NCI-H1048 (cell line): Measurements from ENCODE around the gene GOLM1.
"Not testable (repeated sequence)": the region's sequence is repeated elsewhere in the genome, so short reads cannot be mapped to it uniquely, and the experiment has no call there.

ENCODE experiments used
- DNase-seq: peaks from one replicate; lab custom pipeline; 2025; lab: John Stamatoyannopoulos, UW

Gene GOLM1, protein sequence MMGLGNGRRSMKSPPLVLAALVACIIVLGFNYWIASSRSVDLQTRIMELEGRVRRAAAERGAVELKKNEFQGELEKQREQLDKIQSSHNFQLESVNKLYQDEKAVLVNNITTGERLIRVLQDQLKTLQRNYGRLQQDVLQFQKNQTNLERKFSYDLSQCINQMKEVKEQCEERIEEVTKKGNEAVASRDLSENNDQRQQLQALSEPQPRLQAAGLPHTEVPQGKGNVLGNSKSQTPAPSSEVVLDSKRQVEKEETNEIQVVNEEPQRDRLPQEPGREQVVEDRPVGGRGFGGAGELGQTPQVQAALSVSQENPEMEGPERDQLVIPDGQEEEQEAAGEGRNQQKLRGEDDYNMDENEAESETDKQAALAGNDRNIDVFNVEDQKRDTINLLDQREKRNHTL

DNA sequence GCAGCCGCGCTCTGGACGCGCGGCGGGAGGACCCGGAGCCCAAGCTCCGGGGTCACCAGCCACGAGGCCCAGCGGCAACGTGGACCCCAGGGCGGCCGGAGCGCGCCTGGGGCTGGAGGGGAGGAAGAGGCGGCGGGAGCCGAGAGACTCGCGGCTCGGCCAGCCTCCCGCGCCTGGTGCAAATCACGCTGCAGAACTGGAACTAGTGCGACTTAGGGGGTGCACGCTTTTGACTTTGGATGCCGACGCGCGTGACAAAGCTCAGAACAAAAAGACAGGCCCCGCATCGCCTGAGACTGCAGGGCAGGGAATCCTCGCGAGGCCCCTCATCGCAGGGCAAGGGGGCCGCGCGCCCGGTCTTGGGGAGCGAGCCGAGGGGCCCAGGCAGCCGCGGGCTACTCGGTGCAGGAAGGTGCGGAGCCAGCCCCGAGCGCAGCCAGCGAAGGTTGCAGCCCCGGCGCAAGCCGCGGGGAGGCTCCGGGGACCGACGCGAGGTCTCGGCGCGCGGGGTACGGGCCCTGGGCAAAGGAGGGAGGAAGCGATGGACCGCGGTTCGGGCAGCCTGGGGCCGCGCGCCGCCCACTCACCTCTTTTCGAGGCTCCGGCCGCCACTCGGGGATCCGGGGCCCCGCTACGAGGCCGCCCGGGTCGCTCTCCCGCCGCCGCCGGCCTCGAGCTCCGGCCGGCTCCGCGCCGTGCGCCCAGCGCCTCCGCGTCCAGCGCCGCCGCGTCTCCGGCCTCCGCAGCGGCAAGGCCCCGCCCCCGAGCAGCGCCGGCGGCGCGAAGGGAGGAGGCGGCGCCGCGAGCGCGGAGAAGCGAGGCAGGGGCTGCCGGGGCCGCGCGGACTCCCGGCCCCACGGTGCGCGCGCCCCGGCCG, at the start of gene GOLM1:
Gene GOLM1 (minus strand): TSS at position 735 of the 877 bp plus-strand sequence. CDS start 20,238 bp downstream, outside the sequence.
- no peak for DNase-seq

DNA sequence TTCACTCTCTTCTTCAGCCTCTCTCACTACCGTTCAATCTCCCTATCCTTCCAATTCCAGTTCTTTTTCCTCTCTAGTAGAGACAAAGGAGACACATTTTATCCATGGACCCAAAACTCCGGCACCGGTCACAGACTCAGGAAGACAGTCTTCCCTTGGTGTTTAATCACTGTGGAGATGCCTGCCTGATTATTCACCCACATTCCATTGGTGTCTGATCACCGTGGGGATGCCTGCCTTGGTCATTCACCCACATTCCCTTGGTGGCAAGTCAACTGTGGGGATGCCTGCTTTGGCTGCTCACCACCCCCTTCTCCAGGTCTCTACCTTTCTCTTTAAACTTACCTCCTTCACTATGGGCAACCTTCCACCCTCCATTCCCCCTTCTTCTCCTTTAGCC, 47.3 kb upstream of the GOLM1 start:
- not testable (repeated sequence) for DNase-seq

DNA sequence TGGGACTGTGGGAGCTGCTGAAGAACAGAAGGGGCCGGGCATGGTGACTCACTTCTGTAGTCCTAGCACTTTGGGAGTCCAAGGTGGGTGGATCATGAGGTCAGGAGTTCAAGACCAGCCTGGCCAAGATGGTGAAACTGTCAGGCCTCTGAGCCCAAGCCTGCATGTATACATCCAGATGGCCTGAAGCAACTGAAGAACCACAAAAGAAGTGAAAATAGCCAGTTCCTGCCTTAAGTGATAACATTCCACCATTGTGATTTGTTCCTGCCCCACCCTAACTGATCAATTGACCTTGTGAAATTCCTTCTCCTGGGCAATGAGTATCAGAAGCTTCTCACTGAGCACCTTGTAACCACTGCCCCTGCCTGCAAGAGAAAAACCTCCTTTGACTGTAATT, 46.6 kb upstream of the GOLM1 start:
- not testable (repeated sequence) for DNase-seq

DNA sequence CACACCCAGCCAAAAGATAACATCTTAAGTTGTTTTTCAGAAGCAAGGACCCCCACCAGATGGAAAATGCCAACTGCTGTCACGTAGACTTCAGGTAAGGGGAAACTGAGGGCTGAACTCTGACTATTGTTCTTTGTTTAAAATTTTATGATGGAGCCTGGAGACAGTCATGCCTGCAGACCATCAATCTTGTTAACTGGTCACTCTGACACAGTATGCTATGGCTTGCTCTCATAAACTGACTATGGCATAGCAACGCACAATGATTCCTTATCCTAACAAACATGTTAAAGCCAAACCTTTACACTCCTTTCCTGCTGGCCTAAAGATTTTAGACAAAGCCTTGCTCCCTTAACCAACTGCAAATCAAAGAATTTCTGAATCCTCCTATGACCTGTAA, 43.6 kb upstream of the GOLM1 start:
- DNase-seq = no peak

DNA sequence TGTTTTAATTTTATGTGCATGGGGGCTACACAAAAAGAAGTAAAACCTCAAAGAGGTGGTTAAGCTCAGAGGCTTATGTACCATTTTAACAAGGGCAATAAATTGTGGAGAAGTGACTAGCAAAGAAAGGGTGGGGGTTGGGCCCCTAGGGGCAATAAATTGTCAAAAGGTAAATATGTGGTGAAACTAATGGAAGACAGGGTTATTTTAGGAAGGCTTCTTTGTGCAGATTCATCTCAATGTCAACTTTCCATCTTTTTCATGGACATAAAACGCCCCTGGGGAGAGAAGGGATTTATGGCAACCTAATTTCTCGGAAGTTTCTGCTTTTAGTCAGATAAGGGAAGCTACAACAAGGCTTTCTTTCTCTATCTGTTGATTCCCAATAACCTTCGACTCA, 42.5 kb upstream of the GOLM1 start:
- DNase-seq = no peak

DNA sequence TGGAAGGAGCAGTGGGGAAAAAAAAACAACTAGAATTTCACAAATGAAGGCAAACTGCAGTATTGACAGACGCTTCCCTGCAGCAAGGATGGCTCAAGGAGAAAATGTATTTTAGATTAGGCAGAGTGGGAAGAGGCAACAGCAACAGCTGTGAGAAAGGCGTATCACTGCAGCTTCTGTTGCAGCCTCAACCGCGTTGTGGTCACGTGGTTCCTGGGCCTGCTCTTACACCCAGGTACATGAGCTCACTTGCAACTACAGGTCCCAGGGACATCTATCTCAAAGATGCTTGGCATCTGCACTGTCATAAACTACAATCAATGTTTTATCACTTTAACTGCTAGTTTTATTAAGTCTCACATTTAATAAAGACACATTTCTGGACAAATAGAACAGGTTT, 36.0 kb upstream of the GOLM1 start:
- DNase-seq = no peak

DNA sequence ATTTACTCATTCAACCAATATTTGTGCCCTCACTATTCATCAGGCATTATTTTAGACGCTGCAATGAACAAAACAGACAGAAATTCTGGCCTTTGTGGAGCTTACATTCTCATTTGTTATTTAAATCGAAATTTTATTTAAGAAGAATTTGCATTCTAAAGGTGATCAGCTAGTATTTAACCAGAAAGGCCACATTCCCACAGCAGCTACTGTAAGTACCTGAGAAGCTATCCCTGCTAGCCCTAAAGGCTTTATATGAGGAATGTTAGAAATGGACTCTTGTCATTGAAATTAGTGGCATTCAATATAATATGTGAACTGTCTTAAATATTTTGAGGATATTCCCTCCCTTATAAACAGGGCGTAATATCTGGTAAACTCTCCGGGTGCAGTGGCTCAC, 35.0 kb upstream of the GOLM1 start:
- no peak for DNase-seq

DNA sequence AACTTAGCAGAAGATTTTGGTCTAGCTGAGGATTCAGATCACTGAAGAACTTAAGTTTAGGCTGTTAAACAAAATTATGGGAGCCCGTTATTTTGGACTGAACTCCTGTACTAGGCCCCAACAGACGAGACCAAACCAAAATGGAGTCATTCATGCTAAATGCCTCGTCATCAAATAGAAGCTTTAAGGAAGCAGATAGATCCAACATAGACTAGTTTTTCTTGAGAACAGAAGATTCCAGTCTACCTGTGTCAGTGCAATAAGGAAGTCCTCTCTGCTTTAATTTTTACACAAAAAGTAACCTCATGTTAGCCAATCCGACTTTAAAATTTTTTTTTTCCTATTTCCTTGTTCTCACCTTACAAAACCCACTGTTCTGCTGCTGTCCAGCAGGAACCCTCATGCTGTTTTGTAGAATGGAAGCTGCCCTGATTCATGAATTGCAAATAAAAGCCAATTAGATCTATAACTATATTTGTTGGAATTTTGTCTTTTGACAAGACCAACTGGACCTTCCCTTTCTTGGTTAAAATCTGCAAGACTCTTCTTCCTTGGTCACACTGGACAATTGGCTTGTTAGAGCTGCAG, 29.0 kb upstream of the GOLM1 start:
- no peak for DNase-seq

DNA sequence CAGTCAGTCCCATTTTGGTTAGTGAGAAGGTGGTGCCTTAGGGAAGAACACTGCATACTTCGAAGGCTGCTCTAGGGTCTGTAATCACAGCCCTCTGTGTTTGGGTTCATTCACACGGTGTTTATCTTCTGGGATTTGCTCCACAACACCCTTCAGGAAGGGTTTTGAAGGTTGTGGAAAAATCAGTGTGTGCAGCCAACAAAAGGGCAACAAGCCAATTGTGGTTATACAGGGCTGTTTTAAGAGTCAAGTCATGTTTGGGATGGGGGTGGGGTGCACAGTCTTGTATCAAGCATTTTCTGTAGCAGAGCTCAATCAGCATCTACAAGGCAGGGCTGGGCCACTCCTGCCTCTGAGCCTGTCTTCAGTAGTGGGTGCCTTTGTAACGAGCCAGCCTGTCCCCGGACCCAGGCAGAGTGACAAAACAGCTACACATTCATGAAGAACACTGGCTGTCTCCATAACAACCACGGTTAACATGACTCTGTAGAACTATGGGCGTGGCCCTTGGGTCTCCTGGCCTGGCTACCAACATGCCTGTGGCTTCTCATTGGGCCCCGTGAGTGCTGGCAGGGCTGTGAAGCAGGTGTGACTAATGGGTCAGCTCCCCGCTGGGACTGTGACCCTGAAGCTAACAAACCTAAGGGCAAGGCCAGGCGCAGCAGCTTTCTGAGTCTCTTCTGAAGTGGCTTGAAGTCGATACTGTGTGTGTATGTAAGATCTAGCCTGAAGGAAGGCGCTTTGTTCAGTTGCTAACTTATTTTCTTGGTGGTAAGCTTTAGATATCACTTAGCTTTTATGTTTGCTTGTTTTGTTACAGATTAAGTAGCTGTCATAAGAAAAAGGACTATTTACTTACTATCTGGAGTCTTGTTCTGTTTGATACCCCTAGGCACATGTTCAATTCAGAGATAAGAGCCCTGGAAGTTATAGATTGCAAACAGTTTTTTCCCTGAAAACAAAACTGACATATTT, 27.9 kb upstream of the GOLM1 start:
- peak; percentile 14 for DNase-seq

DNA sequence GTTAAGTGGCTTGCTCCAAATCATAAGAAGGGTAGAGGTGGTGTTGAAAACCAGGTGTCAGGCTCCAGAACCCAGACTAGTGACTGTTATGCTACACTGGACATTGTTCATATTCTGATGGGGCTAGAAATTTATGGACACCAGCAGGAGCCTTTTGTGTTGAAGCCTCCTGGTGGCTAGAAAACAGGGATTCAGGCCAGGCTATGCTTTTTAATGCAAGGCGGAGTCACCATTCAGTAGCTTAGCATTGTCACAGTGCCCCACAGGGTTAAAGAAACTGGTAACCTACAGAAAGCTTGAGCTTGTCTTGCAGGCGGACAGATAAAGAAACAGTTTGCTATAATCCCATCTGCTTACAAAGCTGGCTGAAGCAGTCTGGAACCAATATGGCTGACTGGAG, 23.0 kb upstream of the GOLM1 start:
- no peak for DNase-seq

DNA sequence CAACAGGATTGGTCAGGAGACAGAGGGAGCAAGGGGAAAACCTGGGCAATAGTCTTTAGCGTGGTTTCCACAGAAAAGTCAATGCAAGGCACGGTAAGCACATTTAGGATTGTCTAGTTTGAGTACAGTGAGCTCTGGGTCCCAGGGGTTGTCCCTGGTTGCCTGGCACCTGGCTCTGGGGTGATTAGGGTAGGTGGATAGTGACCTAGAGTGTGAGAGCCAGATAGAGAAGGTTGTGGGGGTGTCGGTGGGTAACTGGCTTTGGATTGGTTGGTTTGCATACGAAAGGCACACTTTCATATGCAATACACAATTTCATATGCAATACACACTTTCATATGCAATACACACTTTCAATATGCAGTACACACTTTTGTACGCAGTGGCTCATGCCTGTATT, 20.1 kb upstream of the GOLM1 start:
- no peak for DNase-seq

DNA sequence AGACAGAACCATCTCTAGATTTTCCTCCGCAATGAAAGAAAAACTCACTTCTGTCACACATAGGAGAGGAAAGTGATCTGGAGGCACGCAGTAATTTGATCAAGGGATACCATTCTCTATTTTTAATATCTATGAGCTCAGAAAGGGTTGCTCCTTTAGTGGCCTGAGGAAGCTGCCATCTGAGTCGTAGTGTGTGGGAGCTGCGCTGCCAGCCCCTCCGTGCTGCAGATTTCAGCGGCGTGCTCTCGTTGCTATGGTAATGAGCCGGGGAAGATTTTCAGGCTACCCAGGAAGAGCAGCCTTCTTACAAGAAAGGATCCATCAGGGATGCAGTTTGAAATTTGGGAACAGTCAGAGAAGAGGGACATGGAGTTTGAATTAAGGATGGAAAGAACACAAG, 17.1 kb upstream of the GOLM1 start:
- DNase-seq = no peak

DNA sequence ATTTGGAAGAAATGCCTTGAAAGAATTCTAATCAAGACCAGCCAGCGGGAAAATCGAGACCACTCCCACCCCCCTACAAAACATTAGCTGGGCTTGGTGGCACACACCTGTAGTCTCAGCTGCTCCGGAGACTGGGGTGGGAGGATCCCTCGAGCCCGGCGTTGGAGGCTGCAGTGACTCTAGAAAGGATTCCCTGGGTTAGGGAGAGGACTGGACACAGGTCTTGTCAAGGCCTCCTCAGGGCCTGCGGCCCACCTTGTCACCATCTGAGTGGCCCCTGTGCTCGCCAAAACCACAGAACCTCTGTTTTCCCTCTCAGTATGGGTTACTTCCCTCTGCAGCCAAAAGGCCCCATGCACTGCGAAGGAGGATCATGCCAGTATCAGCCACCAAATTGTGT, 16.5 kb upstream of the GOLM1 start:
- DNase-seq = no peak

DNA sequence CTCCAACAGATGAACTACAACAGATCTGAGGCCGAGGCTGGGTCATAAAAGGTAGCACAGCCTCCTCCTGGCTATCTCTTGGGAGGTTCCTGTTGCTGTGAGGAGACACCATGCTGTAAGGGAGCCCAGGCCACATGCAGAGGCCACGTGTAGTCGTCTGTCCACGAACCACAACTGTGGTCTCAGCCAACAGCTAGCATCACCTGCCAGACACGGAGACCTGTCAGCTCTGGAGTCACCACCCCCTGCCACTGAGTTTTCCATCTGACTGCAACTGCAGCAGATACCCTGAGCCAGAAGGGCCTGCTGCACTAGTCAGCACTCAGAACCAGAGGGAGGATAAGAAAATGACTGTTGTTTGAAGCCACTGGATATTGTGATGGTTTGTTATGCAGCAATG, 12.7 kb upstream of the GOLM1 start:
- no peak for DNase-seq

DNA sequence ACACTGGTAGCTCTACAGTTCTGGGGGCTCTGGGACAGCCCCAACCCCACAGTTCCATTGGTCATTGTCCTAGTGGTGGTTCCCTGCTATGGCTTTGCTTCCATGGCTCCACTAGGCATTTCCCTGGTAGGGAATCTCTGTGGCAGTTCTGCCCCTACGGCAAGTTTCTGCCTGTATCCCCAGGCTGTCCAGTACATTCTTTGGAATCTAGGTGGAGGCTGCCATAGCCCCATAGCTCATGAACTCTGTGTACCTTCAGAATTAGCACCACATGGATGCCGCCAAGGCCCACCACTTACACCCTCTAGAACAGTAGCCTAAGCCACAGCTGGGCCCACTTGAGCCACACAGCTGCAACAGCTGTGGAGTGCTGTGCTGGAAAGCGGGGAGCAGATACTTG, 3.3 kb upstream of the GOLM1 start:
- DNase-seq = no peak

DNA sequence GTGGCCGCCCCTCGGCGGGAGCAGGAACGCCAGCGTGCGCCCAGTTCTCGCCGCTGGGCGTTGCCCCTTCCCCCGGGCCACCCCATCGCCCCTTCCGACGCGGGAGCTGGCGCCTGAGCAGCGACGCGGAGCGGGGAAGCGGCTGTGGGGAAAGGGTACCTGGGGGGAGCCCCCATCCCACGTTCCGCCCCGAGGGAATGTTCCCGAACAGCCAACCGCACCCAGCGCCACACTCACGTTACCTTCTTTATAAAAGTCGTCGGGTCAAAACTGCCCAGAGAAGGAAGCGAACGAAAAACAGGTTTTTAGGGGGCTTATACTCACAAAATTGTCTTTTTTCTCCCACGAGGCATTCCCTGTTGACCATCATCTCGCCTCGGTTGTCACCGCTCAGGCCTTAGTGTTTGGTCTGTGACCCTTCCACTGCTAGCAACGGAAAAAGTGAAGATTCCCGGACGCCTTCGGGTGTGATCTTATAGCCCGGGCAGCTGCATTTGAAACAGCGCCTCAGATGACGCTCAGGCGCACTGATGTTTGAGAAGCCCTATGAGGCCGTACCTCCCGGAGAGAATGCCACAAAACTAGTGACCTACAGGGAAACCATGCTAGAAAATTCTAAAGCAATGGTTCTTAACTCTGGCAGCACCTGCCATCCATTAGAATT, 475 bp upstream of the GOLM1 start:
- DNase-seq = no peak

DNA sequence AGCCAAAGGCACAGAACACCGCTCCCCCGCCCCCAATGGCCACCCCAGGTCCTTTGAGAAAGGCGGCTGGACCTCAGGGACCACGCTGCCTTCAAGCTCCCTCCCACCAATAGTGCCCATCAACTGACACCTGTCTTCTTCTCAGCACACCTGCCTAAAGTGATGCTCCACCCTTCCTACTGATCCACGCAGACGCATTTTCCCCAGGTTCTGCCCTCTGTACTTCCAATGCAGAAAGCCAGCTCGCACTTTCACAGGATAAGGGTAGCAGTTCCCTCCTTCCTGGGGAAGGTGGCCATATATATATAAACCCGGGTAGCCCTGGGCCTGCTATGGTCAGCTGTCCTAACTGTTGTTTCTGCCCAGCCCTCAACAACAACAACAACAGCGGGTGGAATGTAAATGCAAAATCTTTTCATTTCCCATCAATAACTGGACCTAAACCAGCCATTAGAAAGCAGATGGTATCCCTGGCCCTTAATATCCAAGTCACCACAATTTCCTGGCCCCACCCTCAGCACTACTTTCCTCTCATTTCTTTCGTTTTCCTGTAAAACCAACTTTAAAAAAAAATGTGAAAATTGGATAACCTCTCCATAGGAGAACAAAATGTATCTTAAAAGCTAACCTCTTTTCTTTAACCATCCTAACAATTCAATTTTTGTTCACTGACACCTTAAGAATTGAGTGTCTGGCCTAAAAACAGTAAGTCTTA, 1.7 kb downstream of the GOLM1 start:
- no peak for DNase-seq

DNA sequence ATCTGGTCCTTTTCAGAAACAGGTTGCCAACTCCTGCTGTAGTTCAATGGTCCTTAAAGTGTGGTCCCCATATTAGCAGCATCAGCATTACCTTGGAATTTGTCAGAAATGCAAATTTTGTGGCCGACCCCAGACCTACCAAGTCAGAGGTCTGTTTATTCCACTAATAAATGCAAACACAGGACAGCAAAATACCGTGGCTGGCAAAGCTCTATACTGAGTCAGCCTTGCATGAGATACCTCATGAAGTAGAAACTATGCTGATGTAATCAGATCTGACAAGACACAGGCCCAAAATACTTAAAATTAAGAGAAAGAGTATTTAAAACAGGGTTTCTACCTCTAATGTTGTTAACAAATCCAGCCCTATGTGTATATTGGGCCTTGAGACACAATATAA, 3.0 kb downstream of the GOLM1 start:
- DNase-seq = no peak

DNA sequence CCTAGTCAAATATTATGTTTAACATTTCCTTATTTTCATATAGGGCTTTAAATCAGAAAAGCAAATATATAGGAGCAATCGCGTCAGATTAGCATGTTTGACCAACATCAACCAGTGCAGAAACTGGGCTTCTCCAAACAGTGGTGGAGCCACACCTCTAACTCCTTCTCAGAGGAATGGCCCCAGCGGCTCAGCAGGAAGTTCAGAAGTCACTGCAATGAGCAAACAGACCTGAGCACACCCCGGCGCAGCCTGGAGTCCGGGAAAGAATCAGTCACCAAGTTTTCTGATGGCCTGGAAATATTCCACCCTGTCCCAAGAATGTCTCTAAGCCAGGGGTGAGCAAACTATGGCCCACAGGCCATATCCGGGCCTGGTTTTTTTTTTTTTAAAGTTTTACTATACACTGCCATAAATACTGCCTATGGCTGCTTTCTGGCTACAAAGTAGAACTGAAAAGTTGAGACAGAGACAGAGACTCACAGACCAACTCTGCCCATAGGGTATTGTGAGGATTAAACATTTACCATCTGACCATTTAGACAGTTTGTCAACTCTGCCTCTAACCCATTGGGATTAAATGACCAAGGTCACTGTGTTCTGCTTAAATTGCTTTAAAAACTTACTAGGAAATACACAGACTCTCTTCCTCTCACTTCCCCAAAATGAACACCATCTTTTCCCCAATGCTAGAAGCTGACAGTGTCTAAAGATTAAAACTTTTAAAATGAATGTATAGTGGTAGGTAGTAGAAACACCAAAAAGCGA, 5.4 kb downstream of the GOLM1 start:
- no peak for DNase-seq

DNA sequence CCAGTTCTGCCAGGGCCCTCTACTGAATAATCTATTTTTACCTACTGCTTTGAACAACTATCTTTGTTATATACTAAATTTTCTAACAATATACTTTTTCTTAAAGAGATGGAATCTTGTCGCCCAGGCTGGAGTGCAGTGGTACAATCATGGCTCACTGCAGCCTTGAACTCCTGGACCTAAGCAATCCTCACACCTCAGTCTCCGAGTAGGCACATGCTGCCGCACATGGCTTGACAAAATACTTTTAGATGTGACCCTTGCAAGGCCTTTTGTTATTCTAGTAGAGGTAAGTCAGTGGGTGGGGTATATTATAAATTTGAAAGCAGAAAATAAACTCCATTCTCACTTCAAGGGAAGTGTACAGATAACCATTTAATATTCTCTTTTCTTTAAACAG, 7.9 kb downstream of the GOLM1 start:
- no peak for DNase-seq
